Stimulated activated CD4-positive, alpha-beta T cell treated with anti-CD3 and anti-CD28 coated beads, Interleukin-2, amount 100 ng/mL, for 4 hours (primary cell): ENCODE data around the gene SLC12A7.
A peak's percentile ranks its signal among the peaks of the same experiment; 100 is the strongest.
"Not testable (repeated sequence)": the region's sequence is repeated elsewhere in the genome, so short reads cannot be mapped to it uniquely, and the experiment has no call there.

Source experiments
- DNase-seq: peaks from one replicate; pipeline ENCODE4 v3.0.0-alpha.2; 2020; ENCODE audit warnings: low read depth

Gene SLC12A7

GRCh38 chr5:1111727-1112289, at the start of gene SLC12A7:
SLC12A7 (minus strand) TSS chr5:1112063; CDS start chr5:1111991, 72 bp downstream.
- peak; percentile 49 for DNase-seq

- no peak for DNase-seq
Observed at GRCh38 chr5:1161108-1161832, 49.4 kb upstream of the SLC12A7 start.

GRCh38 chr5:1159774-1160406, 48.0 kb upstream of the SLC12A7 start:
- no peak for DNase-seq

- DNase-seq, result no peak
Observed at GRCh38 chr5:1159341-1159675, 47.4 kb upstream of the SLC12A7 start.

GRCh38 chr5:1158647-1159340, 46.9 kb upstream of the SLC12A7 start:
- no peak for DNase-seq

GRCh38 chr5:1157461-1157986, 45.7 kb upstream of the SLC12A7 start:
- not testable (repeated sequence) for DNase-seq

- DNase-seq, result no peak
Observed at GRCh38 chr5:1156754-1157460, 45.0 kb upstream of the SLC12A7 start.

GRCh38 chr5:1156033-1156753, 44.3 kb upstream of the SLC12A7 start:
- no peak for DNase-seq

GRCh38 chr5:1155191-1156032, 43.5 kb upstream of the SLC12A7 start:
- no peak for DNase-seq

- no peak for DNase-seq
Observed at GRCh38 chr5:1153428-1153827, 41.6 kb upstream of the SLC12A7 start.

GRCh38 chr5:1152771-1153282, 41.0 kb upstream of the SLC12A7 start:
- DNase-seq, result no peak

- DNase-seq, result no peak
Observed at GRCh38 chr5:1152156-1152555, 40.3 kb upstream of the SLC12A7 start.

GRCh38 chr5:1151316-1151715, 39.5 kb upstream of the SLC12A7 start:
- no peak for DNase-seq

- no peak for DNase-seq
Observed at GRCh38 chr5:1150866-1151265, 39.0 kb upstream of the SLC12A7 start.

GRCh38 chr5:1144638-1145396, 33.0 kb upstream of the SLC12A7 start:
- DNase-seq, result no peak

GRCh38 chr5:1144089-1144488, 32.2 kb upstream of the SLC12A7 start:
- DNase-seq, result no peak

- DNase-seq, result no peak
Observed at GRCh38 chr5:1143670-1143951, 31.7 kb upstream of the SLC12A7 start.

GRCh38 chr5:1142886-1143669, 31.2 kb upstream of the SLC12A7 start:
- DNase-seq, result no peak

GRCh38 chr5:1141834-1142233, 30.0 kb upstream of the SLC12A7 start:
- no peak for DNase-seq
